GM19438 (cell line): ENCODE measurements around the gene SMARCC2.
A peak's percentile ranks its signal among the peaks of the same experiment; 100 is the strongest.
"Not testable (repeated sequence)": the region's sequence is repeated elsewhere in the genome, so short reads cannot be mapped to it uniquely, and the experiment has no call there.

Experiments used
- ATAC-seq: cut with Tn5 transposase; IDR thresholded peaks from one replicate; pipeline ENCODE4 v1.9.1; 2021; ENCODE audit warnings: low read depth; ENCODE audit not compliant: unreplicated experiment

The SMARCC2 gene

DNA sequence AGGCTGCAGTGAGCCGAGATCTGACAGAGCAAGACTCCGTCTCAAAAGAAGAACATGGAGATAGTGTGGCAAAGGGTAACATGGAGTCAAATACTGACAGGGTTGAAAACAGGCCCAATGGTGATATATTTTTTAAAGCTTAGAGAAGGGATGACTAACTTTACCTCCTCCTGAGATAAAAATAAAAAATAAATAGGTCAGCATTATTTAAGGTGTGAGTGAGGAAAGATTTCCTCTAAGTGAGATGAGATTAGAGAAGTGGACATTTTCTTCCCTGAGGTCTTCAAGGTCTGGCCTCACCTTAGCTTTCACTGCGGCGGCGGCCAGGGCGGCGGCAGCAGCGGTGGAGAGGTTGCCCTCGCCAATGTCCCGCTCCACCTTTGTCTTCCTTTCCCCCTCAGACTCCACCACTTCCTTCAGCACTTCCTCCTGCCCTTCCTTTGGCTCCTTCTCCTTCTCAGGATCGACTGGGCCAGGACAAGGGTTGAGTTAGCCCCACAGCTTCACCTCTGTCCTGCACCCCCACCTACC, 20.0 kb downstream of the SMARCC2 start:
- ATAC-seq: no peak

DNA sequence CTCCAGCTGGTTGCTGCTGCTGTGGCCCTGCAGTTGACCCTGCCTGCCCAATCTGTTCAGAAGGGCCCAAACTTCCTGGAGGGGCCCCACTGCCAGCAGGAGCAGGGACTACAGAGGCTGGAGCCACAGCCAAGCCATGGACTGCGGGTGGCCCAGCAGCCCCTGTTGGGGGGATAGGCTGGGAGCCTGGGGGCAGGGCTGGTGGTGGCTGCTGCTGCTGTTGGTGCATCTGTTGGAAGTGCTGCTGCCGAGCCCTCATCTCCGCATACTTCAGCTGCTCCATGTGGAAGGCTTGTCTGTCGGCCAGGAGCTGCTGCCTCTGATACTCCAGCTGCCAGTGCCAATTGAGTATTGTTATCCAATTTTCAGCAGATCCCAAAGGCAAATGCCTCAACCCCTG, 23.9 kb downstream of the SMARCC2 start:
- no peak for ATAC-seq

DNA sequence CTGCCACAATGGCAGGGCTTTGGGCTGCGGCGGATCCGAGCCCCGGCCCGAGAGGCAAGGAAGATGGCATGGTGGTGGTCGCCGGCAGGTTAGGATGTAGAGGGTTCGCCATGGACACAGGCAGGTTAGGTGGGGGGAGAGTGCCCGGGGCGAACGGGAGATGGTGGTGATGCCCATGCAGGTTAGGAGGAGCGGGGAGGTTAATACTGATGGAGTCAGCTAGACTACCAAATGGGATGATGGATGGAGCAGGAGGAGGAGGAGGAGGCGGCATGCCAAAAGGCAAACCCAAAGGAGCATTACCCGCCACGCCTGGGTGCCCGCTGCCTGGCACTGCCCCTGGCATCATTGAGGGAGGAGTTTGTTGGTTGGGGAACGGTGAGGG, 24.9 kb downstream of the SMARCC2 start:
- no peak for ATAC-seq

DNA sequence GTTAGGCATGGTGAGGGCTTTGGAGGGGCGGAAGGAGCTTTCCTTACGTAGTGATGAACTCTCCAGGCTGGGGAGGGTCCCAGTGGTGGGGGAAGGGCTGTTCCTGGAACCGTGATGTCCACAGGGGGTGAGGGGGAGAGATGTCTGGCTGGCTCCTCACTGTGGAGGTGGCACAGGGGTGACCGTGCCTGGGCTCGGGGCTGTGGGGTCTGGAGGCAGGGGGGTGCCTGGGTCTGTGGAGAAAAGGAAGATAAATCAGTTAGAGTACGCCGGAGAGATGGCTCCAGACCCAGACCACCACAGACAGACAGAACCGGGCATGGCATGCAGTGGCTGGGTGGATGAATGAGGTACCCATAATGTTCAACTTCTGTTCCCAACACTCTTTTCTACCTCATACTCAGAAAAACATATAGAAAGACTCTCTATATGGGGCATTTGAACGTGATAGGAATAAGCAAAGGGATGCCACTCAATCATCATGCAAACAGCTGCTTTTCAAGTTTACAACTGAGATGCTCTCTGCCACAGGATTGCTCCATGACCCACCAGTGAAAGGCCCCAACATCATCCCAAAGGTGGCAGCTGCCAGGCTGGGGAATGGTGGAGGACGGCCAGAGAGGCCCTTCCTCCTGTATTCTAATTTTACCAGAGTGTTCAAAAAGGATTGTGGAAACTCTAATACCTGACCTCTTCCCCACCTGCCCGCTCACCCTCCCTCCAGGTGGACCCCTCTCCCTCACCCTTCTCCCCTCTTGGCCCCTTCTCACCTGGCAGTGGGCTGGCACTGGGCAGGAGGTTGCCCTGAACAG, 25.5 kb downstream of the SMARCC2 start:
- ATAC-seq: no peak

DNA sequence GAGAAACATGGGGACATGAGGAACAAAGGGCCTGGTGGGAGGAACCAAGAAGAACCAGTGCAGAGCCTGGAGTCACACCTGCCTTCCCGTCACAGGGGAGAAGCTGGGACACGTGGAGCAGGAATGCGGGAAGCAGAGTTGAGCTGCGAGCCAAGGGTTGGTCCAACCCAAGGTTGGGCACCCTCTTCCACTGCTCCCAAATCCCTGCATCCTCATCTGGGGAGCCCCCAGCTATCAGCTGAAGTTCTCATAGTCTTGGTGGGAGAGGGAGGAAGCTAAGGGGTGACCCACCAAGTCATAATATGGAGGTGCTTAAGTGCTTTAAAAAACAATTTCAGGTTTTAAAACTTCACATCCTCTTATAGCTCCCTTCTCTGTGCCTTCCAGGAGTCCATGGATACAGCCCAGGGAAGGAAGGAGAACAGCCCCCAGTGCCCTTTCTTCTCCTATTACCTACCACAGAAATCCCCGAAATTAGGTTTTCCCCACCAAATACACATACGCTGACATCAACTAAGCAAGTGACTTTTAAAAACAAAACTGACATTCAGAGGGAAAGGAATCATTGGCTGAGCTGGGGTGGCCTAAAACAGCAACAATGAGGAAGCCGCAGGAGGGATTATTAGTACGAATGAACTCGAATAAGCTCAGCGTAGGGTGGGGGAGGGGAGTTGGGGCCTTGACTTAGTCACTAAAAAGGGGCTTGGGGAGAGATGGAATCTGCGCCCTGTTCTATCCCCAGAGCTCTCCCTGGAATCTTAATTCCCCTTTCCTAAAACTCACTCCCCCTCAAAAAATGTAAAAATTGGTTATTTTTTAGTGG, 26.6 kb downstream of the SMARCC2 start:
- no peak for ATAC-seq

DNA sequence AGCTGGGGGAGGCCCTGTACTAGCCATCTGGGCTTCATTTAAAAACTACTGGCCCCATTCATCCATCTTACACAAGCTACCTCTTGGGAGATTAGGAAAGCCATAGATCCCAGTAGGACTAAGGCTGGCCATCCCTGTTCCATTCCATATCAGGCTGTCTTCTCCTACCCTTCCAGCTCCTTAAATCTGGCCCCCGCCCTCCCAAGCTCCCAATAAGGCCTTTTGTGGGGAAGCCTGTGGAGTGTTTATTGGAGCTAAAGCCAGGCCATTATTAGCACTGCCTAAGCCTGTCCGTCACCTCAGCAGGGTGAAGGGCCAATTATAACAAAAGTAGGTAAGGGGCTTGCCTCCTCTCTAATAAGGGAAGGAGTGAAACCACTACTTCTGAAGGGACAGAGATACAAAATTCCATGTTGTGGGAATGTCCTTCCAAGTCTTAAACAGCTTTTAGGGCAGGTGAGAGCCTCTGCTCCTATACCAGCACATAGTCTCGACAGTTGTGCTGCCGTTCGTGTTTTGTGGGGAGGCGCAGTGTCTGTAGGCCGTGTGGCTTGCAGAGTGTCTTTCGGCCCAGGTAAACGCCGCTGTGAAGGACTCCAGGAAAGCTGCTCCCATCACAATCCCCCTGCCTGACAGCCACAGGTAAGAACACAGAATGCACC, 27.5 kb downstream of the SMARCC2 start:
- ATAC-seq: no peak

DNA sequence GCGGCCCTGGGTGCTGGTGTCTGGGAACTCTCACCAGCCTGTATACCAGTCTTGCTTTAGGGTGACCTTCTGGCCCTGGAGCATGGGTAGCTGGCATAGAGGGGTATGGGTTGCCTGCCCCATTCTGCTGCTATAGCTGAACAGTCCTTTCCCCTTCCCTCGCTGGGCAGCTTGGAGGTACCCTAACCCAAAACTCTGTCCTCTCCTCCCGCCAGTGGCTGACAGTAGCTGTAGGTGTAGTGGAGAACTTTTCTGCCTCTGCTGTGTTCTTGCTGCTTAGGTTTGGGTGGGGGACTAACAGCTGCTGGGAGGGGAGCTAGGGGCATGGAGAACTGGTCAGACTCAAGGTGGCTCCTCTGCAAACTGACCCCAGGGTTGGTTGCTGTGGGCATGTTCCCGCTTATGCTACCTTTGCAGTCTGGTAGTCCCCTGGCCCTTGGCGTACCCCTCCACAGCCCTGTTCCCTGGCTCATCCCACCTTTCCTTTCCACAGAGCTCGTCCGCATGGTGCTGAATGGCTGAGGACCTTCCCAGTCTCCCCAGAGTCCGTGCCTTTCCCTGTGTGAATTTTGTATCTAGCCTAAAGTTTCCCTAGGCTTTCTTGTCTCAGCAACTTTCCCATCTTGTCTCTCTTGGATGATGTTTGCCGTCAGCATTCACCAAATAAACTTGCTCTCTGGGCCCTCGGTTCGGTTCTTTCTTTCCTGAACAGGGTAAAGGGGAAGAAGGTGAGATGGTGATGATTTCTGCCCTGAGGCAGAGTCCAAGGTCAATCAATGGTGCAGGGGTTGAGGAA, 28.2 kb downstream of the SMARCC2 start:
- ATAC-seq: no peak

DNA sequence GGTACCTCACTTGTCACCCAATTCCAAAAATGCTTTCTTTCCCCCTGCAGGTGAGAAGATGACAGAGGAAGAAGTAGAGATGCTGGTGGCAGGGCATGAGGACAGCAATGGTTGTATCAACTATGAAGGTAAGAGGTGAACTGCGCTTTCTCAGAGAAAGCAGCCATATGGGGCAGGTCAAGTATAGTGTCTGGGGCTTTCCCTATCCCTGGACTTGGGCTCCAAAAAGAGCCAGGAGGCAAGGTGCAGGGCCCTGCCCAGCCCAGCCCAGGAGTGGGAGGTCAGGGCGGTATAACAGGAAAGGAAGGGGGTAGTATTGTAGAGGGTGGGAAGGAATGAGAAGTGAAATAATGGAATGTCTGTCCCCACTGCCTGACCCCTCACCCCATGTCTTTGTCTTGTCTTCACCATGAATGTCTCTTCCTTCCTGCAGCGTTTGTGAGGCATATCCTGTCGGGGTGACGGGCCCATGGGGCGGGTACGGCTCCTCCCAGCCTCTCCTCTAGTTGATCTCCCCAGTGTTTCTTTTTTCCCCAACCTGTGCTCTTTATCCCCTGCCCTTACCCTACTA, 29.0 kb downstream of the SMARCC2 start:
- ATAC-seq: no peak

DNA sequence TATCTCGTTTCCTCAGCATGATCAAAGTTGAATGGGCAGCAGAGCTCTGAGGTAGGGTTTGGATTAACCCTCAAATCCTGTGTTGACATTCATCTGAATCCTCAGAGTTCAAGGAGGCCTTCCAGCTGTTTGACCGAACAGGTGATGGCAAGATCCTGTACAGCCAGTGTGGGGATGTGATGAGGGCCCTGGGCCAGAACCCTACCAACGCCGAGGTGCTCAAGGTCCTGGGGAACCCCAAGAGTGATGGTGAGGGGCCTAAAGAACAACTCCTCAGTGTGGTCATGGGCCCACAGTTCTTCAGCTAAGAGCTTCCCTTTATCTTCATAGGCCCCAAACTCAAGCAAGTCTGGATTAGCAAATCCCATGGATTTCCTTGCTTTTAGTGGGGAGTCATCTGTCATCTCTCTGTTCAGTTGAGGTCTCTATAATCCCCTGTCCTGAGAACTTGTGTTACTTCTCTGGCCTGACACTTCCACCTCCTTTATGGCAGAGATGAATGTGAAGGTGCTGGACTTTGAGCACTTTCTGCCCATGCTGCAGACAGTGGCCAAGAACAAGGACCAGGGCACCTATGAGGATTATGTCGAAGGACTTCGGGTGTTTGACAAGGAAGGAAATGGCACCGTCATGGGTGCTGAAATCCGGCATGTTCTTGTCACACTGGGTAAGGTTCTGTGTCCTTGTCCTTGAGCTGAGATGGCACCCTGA, 29.6 kb downstream of the SMARCC2 start:
- no peak for ATAC-seq

DNA sequence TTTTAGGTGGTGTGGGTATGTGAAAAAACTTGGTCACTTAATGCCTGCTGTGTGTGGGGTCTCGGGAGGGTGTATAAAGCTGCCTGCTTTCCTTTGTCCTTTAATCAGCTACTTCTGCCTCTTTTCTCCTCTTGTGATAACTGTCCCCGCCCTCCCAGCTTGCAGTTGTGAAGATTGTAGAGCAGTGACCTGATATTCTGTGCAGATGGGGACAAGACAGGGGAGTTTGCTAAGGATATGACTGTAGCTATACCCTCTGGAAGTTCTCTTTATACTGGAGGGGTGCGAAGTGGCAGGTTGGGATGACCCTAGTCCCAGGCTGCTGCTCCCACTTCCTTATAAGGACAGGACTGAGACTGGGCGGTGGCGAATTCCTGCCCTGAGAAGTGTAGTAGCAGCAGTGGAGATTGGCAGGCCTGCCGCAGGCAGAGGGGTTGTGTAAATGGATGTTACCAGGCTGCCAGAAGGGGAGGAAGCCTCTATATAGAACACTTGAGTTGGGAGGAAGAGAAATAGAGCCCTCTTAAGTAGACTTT, 30.3 kb downstream of the SMARCC2 start:
- no peak for ATAC-seq

DNA sequence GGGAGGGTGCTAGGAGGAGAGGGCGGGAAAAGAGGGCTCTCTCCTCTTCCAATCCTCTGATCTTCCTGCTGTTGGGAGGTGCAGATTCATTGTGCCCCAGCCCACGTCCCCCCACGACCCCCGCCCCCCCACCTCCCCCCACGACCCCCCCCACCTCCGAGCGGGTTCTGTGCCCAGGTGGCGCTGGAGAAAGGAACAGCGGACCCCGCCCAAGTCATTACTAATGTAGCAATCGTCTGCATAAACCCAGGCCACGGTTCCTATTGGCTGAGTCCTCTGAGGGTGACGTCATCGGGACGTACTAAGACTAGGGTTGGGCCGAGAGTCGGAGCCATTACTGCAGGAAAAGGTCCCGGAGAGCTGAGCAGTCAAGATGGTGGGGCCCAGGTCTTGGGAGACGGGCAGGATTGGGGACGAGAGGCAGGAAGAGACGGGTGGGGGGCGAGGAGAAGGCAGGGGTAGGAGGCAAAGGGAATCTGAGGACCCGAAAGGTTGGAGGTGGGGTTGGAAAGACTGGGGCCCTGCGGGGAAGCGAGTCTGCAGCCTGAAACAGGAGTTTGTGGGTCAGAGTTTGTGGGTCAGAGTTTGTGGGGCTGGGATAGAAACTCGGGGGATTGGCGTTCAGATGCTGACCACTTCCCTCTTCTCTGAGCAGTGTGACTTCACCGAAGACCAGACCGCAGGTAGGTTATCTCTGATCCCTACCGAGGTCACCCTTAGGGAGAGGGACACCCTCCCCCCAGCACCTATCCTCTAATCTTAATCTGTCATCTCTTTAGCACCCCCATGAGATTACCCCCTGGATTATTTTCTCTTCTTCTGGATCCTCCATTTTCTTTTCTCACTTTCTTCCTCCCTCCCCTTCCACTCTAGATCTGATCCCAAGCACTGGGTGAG, 31.0 kb downstream of the SMARCC2 start, which contains the start of gene MYL6:
TSS of gene MYL6 (plus strand) at position 331 of the 897 bp plus-strand sequence. CDS start at position 374, 43 bp downstream.
- peak; percentile 68 for ATAC-seq

DNA sequence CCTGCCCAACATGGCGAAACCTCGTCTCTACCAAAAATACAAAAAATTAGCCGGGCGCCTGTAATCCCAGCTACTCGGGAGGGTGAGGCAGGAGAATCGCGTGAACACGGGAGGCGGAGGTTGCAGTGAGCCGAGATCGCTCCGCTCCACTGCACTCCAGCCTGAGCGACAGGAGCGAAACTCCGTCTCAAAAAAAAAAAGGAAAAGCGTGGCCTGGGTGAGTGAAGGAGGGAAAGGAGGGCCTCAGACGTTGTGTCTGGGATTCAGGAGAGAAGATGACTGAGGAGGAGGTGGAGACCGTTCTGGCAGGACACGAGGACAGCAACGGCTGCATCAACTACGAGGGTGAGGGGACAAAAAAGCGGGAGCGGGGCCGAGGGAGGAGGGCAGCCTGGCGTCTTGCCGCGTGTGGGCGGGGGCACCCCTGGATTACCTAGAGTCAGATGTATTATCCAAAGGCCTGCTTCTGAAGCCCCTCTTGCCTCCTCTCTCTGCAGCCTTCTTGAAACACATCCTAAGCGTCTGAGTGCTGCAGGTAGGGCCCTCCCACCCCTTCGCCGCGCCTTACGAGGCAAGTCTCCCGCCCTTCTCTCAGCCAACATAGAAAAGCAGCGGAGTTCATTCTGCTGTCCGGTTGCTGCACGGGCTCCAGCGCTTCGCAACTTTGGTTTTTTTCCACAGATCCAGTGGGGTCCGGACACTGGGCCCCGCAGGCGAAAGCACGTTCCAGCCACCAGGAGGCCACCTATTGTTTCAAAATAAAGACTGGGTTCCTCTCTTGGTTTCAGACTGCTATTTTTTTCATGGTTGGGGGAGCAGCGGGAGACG, 31.9 kb downstream of the SMARCC2 start:
- ATAC-seq: peak; percentile 49

DNA sequence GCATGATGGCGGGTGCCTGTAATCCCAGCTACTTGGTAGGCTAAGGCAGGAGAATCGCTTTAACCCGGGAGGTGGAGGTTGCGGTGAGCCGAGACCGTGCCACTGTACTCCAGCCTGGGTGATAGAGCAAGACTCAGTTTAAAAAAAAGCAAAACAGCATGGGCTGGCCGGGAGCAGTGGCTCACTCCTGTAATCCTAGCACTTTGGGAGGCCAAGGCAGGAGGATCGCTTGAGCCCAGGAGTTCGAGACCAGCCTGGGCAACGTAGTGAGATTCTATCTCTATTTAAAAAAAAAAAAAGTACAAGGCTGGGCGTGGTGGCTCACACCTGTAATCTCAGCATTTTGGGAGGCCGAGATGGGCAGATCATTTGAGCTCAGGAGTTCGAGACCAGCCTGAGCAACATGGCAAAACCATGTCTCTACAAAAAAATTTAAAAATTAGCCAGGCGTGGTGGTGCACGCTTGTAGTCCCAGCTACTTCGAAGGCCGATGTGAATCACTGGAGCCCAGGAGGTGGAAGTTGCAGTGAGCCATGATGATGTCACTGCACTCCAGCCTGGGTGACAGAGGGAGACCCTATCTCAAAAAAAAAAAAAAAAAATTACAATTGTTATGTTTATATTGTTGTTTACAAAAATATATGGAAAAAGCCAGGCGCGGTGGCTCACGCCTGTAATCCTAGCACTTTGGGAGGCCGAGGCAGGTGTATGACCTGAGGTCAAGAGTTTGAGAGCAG, 32.7 kb downstream of the SMARCC2 start:
- ATAC-seq: not testable (repeated sequence)

DNA sequence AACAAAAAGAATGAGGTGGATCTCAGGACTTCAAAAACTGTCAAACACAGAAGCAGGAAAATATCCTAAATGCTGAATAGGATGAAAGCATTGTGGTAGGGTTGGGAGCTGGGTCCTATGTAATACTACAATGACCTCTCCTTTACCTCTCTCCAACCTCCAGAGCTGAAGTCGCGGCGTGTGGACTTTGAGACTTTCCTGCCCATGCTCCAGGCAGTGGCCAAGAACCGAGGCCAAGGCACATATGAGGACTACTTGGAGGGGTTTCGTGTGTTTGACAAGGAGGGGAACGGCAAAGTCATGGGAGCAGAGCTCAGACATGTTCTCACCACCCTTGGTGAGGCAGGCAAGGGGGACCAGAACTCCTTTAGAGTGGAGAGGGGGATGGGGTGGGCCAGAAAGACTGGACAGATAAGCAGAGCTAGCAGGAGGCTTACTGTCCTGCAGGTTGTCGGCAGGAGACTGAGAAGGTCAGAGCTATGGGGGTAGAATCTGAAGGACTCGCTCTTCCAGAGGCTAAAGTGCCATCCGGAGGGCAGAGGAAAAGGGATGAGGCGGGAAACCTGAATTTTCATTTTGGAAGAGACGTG, 33.9 kb downstream of the SMARCC2 start:
- no peak for ATAC-seq

DNA sequence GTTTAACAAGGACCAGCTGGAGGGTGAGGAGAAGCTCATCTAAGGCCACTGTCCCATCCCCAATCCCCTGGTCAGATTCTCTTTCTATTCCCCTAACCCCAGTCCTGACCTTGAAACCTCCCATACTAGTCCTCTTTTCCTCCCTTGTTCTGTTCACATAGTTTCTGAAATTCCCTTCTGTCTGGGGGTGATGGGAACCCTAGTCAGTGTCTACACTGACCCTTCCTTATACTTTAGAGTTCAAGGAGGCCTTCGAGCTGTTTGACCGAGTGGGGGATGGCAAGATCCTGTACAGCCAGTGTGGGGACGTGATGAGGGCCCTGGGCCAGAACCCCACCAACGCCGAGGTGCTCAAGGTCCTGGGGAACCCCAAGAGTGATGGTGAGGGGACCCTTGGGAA, 34.5 kb downstream of the SMARCC2 start:
- ATAC-seq: no peak

DNA sequence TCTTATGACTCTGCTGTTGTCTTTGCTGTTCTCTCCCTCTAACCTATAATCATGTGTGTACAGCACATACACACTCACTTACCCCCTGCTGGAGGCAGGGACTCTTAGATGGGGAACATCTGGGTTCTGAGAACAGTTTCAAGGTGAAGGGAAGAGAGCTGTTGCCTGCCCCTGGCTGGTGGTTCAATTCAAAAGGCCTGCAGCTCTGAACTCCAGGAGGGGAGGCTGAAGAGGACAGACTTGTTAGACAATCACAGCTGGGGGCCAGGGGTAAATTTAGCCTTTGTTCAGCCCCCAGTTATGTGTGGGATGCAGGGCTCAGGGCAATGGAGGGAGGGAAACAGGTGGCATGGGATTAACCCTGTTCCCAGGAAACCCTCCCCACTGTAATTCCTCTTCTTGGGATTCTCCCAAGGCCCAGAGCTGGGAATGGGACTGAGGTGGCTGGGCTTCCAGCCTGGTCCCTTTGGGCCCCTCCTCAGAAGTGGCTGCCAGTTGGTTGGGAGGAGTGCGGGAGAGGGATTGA, 35.0 kb downstream of the SMARCC2 start:
- no peak for ATAC-seq
